Mammary epithelial cell (primary cell): ENCODE data around the gene ZNF609.

Experiments used
- CTCF ChIP-seq, 2 donors: IDR thresholded peaks in 1 of 2; conservative IDR thresholded peaks in 1 of 2; 2 replicates each; pipeline ENCODE4 v1.5.1; 2011 to 2012; ENCODE audit warnings: inconsistent platforms in 2 of 2, low read length in 2 of 2, mild to moderate bottlenecking in 2 of 2, control low read depth in 1 of 2, low read depth in 1 of 2; ENCODE audit not compliant: insufficient read depth in 1 of 2; ENCODE audit errors: extremely low read depth in 1 of 2
- EZH2 ChIP-seq: IDR thresholded peaks from 2 replicates; pipeline ENCODE4 v1.6.1; 2012; ENCODE audit warnings: low read length, inconsistent platforms, borderline replicate concordance

GRCh38 chr15:64611085-64611725 lies 150.8 kb downstream of the ZNF609 start:
- TF ChIP-seq CTCF (conservative IDR thresholded peaks at IDR 0.05 in 1 of 2, IDR thresholded peaks at IDR 0.05 in 1 of 2; ENCODE audit: extremely low read depth in 1 of 2, insufficient read depth in 1 of 2, low read depth in 1 of 2, low read length in 2 of 2) (no peak), EZH2 (no peak)
